Mesendoderm (in vitro differentiated cells): ENCODE data around the gene CYP4A11.
"Not testable (repeated sequence)": the region's sequence is repeated elsewhere in the genome, so short reads cannot be mapped to it uniquely, and the experiment has no call there.

ENCODE experiments used
- DNase-seq: peaks from one replicate; pipeline ENCODE4 v3.0.0; 2013
- H2AK5ac ChIP-seq: 2 replicates; pipeline ENCODE4 v1.6.1; 2013; ENCODE audit warnings: low read length, inconsistent platforms
- H2BK120ac ChIP-seq: 2 replicates; pipeline ENCODE4 v1.6.1; 2013; ENCODE audit warnings: low read depth, mild to moderate bottlenecking, low read length, moderate library complexity, mixed read lengths
- H2BK15ac ChIP-seq: replicated peaks from 2 replicates; pipeline ENCODE4 v1.6.1; 2013; ENCODE audit warnings: low read depth, mild to moderate bottlenecking, moderate library complexity
- H2BK5ac ChIP-seq: 2 replicates; pipeline ENCODE4 v1.6.1; 2013; ENCODE audit warnings: low read length, inconsistent platforms
- H3K18ac ChIP-seq: 2 replicates; pipeline ENCODE4 v1.6.1; 2013; ENCODE audit warnings: mild to moderate bottlenecking, low read length, mixed read lengths
- H3K23ac ChIP-seq: one replicate; pipeline ENCODE4 v1.6.1; 2013; ENCODE audit warnings: low read length
- H3K27ac ChIP-seq: 2 replicates; pipeline ENCODE4 v1.5.1; 2013; ENCODE audit warnings: low read depth, mild to moderate bottlenecking, inconsistent platforms, low read length, moderate library complexity
- H3K27me3 ChIP-seq: 2 replicates; pipeline ENCODE4 v1.6.1; 2013; ENCODE audit warnings: low read length, control low read depth, mild to moderate bottlenecking, inconsistent platforms; ENCODE audit not compliant: insufficient read depth, poor library complexity
- H3K36me3 ChIP-seq: 2 replicates; pipeline ENCODE4 v1.6.1; 2013; ENCODE audit warnings: low read length, inconsistent platforms; ENCODE audit not compliant: control insufficient read depth, insufficient read depth
- H3K4ac ChIP-seq: one replicate; pipeline ENCODE4 v1.6.1; 2013; ENCODE audit warnings: low read depth, mild to moderate bottlenecking, low read length, moderate library complexity
- H3K4me1 ChIP-seq: 2 replicates; pipeline ENCODE4 v1.6.1; 2013; ENCODE audit warnings: low read depth, low read length, inconsistent platforms; ENCODE audit not compliant: control insufficient read depth
- H3K4me2 ChIP-seq: 2 replicates; pipeline ENCODE4 v1.6.1; 2013; ENCODE audit warnings: low read length
- H3K4me3 ChIP-seq: 2 replicates; pipeline ENCODE4 v1.5.1; 2013; ENCODE audit warnings: mild to moderate bottlenecking, low read length
- H3K56ac ChIP-seq: one replicate; pipeline ENCODE4 v1.6.1; 2013; ENCODE audit warnings: low read length
- H3K79me1 ChIP-seq: 2 replicates; pipeline ENCODE4 v1.6.1; 2013; ENCODE audit warnings: low read length, inconsistent platforms
- H3K79me2 ChIP-seq: 2 replicates; pipeline ENCODE4 v1.6.1; 2013; ENCODE audit warnings: mild to moderate bottlenecking, low read length; ENCODE audit not compliant: control insufficient read depth, insufficient read depth
- H3K9ac ChIP-seq: 2 replicates; pipeline ENCODE4 v1.6.1; 2013; ENCODE audit warnings: low read length, inconsistent platforms
- H4K5ac ChIP-seq: one replicate; pipeline ENCODE4 v1.6.1; 2013; ENCODE audit warnings: low read length
- H4K8ac ChIP-seq: one replicate; pipeline ENCODE4 v1.6.1; 2013; ENCODE audit warnings: low read depth, mild to moderate bottlenecking, control low read depth, low read length, moderate library complexity
- WGBS: extraction: QIAGEN DNeasy Blood & Tissue Kit; methylation state at CpG from one replicate; pipeline ENCODE4 v1.1.7; 2013; ENCODE audit warnings: low lambda C conversion rate, missing lambda C conversion rate; ENCODE audit not compliant: insufficient coverage; ENCODE audit errors: extremely low coverage; 5-methylcytosine and 5-hydroxymethylcytosine counted together

Gene CYP4A11

GRCh38 chr1:46962272-46962671, 21.0 kb upstream of the CYP4A11 start:
- H3K79me1 ChIP-seq, result not testable (repeated sequence)

GRCh38 chr1:46961066-46961758, 19.9 kb upstream of the CYP4A11 start:
- no peaks in the 10 kb centered on the region for H3K4me1 ChIP-seq
- no peak for DNase-seq
- no peaks in the 10 kb centered on the region for H3K79me1 ChIP-seq
- no peak overlapping the region for H2BK15ac ChIP-seq
- H4K8ac ChIP-seq, result no peak overlapping the region
- H3K27me3 ChIP-seq, result no peaks in the 10 kb centered on the region
- H3K27ac ChIP-seq, result no peak overlapping the region
- H3K36me3 ChIP-seq, result no peaks in the 10 kb centered on the region
- H2AK5ac ChIP-seq, result no peak overlapping the region
- H3K4ac ChIP-seq, result no peak overlapping the region
- H2BK5ac ChIP-seq, result no peak overlapping the region
- H2BK120ac ChIP-seq, result no peak overlapping the region
- no peaks in the 10 kb centered on the region for H3K79me2 ChIP-seq
- no peak overlapping the region for H3K18ac ChIP-seq
- H3K56ac ChIP-seq, result no peak overlapping the region
- no CpG with 5 or more reads among the region's 2 CpGs for whole genome bisulfite sequencing
- H3K9ac ChIP-seq, result no peak overlapping the region
- H3K4me2 ChIP-seq, result no peak overlapping the region
- H3K23ac ChIP-seq, result no peak overlapping the region
- H3K4me3 ChIP-seq, result no peak overlapping the region
- H4K5ac ChIP-seq, result no peak overlapping the region

More at GRCh38 chr1:46962272-46962671, 21.0 kb upstream of the CYP4A11 start:
- not testable (repeated sequence) for H3K4me3 ChIP-seq, H4K8ac ChIP-seq, H3K79me2 ChIP-seq, H3K4me2 ChIP-seq, H2BK5ac ChIP-seq, H3K56ac ChIP-seq, H3K27ac ChIP-seq, H2BK120ac ChIP-seq, H4K5ac ChIP-seq, H3K36me3 ChIP-seq, H3K23ac ChIP-seq, H2BK15ac ChIP-seq, DNase-seq, H3K4me1 ChIP-seq, H3K27me3 ChIP-seq, H3K4ac ChIP-seq, H3K9ac ChIP-seq, H3K18ac ChIP-seq, H2AK5ac ChIP-seq
- WGBS, result no CpG with 5 or more reads among the region's 4 CpGs

- no peak overlapping the region for H3K4ac ChIP-seq
- H2AK5ac ChIP-seq, result no peak overlapping the region
- no peaks in the 10 kb centered on the region for H3K36me3 ChIP-seq
- no peak overlapping the region for H4K8ac ChIP-seq
- H3K23ac ChIP-seq, result no peak overlapping the region
- no peaks in the 10 kb centered on the region for H3K79me2 ChIP-seq
- no peak for DNase-seq
- H2BK15ac ChIP-seq, result no peak overlapping the region
- H3K4me2 ChIP-seq, result no peak overlapping the region
- H3K56ac ChIP-seq, result no peak overlapping the region
- H2BK120ac ChIP-seq, result no peak overlapping the region
- H3K27me3 ChIP-seq, result no peaks in the 10 kb centered on the region
- WGBS, result no CpG with 5 or more reads among the region's 1 CpG
- H3K4me1 ChIP-seq, result no peaks in the 10 kb centered on the region
- H4K5ac ChIP-seq, result no peak overlapping the region
- H3K18ac ChIP-seq, result no peak overlapping the region
- H3K79me1 ChIP-seq, result no peaks in the 10 kb centered on the region
- no peak overlapping the region for H3K9ac ChIP-seq
- H3K27ac ChIP-seq, result no peak overlapping the region
- no peak overlapping the region for H3K4me3 ChIP-seq
- H2BK5ac ChIP-seq, result no peak overlapping the region
These were observed 19.0 kb upstream of the CYP4A11 start for GRCh38 chr1:46960250-46960649.

GRCh38 chr1:46955116-46955515, 13.8 kb upstream of the CYP4A11 start:
- H3K27me3 ChIP-seq, H2BK5ac ChIP-seq, H2BK120ac ChIP-seq, H3K9ac ChIP-seq, H3K4me1 ChIP-seq, H3K27ac ChIP-seq, H3K23ac ChIP-seq, H3K79me1 ChIP-seq, H2AK5ac ChIP-seq, H4K8ac ChIP-seq, H2BK15ac ChIP-seq, DNase-seq, H3K18ac ChIP-seq, H3K4me2 ChIP-seq, H3K36me3 ChIP-seq, H4K5ac ChIP-seq, H3K56ac ChIP-seq, H3K4ac ChIP-seq, H3K79me2 ChIP-seq, H3K4me3 ChIP-seq: not testable (repeated sequence)
- no CpG with 5 or more reads among the region's 2 CpGs for WGBS

DNA sequence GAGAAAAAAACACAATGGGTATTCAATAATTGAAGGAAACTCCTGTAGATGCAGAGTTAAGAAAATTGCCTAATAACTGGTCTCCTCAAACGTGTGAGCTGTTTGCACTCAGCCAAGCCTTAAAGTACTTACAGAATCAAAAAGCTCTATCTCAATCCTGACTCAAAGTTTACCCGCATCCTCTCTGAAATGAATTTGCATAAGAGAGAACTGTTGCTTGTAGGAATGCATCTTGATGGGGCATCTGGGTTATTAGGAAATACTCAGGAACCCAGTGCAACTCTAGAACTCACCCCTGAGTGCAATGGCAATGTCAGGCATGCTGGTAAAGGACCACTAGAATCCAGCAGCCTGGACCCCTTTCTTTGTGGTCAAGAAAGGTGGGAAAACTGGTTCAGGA, 12.6 kb upstream of the CYP4A11 start:
- not testable (repeated sequence) for H3K18ac ChIP-seq, H3K4me1 ChIP-seq, H3K79me2 ChIP-seq, DNase-seq, H4K5ac ChIP-seq, H3K4me3 ChIP-seq, H3K9ac ChIP-seq, H2BK15ac ChIP-seq, H2AK5ac ChIP-seq, H4K8ac ChIP-seq, H3K4ac ChIP-seq, H3K27me3 ChIP-seq, H3K23ac ChIP-seq, H3K36me3 ChIP-seq, H3K4me2 ChIP-seq, H3K79me1 ChIP-seq, H3K27ac ChIP-seq
- Histone ChIP-seq H3K56ac (peak overlapping the region; percentile 34), H2BK5ac (peak overlapping the region; percentile 55), H2BK120ac (peak overlapping the region; percentile 61)
- no CpG with 5 or more reads among the region's 2 CpGs for WGBS

- H3K36me3 ChIP-seq, H3K9ac ChIP-seq, H3K4ac ChIP-seq, H4K5ac ChIP-seq, H3K4me2 ChIP-seq, H3K56ac ChIP-seq, H2BK120ac ChIP-seq, H3K79me1 ChIP-seq, H3K27ac ChIP-seq, DNase-seq, H2BK15ac ChIP-seq, H3K79me2 ChIP-seq, H2AK5ac ChIP-seq, H3K18ac ChIP-seq, H3K23ac ChIP-seq, H3K4me1 ChIP-seq, H3K4me3 ChIP-seq, H4K8ac ChIP-seq, H3K27me3 ChIP-seq, H2BK5ac ChIP-seq: not testable (repeated sequence)
- WGBS, result no CpG with 5 or more reads among the region's 1 CpG
These were observed 8.1 kb upstream of the CYP4A11 start for GRCh38 chr1:46949417-46949666.
